ENCODE measurements around the gene AP3D1. TPM values are rescaled to one million over a fixed set of nuclear protein-coding genes. Genes with fewer than 3 reads are reported as not detected.

Gene AP3D1
- total and polyA plus RNA-seq, 12 donors = 63.9 to 168 (median 81.9) TPM

GRCh38 chr19:2051773-2052704 lies 99.3 kb downstream of the AP3D1 start:
- peaks cover 47 to 86% (median 75%) of the 10 kb centered on the region in 9 donors for H3K4me1 ChIP-seq
- no peaks in the 10 kb centered on the region for H3K27me3 ChIP-seq
- WGBS, 2 donors = 43 to 51% methylated on average over 18 of the region's 18 CpGs
- TF ChIP-seq CTCF (IDR thresholded peaks at IDR 0.05) = no peak
- ATAC-seq (peak in 3 of 8 donors; percentile 1 to 11 (median 3)), DNase-seq (peak; percentile 75 to 76)
- peak overlapping the region in 9 of 10 donors; percentile 33 to 100 (median 94) for H3K4me3 ChIP-seq
- H3K36me3 ChIP-seq = peaks cover 0 to 15% (median 0%) of the 10 kb centered on the region in 9 donors
- intact Hi-C loops (cut with DNase I) = loop anchor here in 1 of 10 donors (5.0 kb wide), 1 partner anchor 35 kb away; the partner anchor contains the start of gene BTBD2
- H3K27ac ChIP-seq = peak overlapping the region; percentile 86 to 100 (median 95)
- no peaks in the 10 kb centered on the region for H3K9me3 ChIP-seq

GRCh38 chr19:2050991-2051772 lies 100.2 kb downstream of the AP3D1 start, which contains the start of gene MKNK2:
Gene MKNK2 (minus strand): TSS chr19:2051244. CDS start chr19:2050851, 393 bp downstream.
- Histone ChIP-seq H3K36me3 (peaks cover 0 to 23% (median 3%) of the 10 kb centered on the region in 9 donors), H3K9me3 (no peaks in the 10 kb centered on the region), H3K27ac (peak within 1 kb of the TSS; percentile 90 to 100 (median 96)), H3K4me3 (peak within 1 kb of the TSS; percentile 92 to 100 (median 98)), H3K4me1 (peaks cover 56 to 87% (median 78%) of the 10 kb centered on the region in 9 donors), H3K27me3 (no peaks in the 10 kb centered on the region)
- WGBS, 2 donors = 1 to 3% methylated on average over 71 to 93 of the region's 93 CpGs
- DNase-seq (peak; percentile 91 to 96), ATAC-seq (peak; percentile 62 to 84 (median 78))
- intact Hi-C loops (cut with DNase I) = loop anchor here in 1 of 10 donors (5.0 kb wide), 1 partner anchor 34 kb away; the partner anchor contains the start of gene BTBD2
- TF ChIP-seq CTCF (IDR thresholded peaks at IDR 0.05) = peak; percentile 9 to 79 (median 69)

Other genes with a start within 250 kb of the AP3D1 start
- 1 to 10 TPM in 9 of 10 donors, under 1 TPM in 1; 0.94 to 3.2 (median 1.4) TPM for gene ADAT3, start 246.2 kb downstream of the AP3D1 start, total RNA-seq
- 1 to 10 TPM; 2.0 to 4.3 TPM for gene ADAT3, start 246.2 kb downstream of the AP3D1 start, polyA plus RNA-seq
- 10 to 100 TPM; 11.7 to 24.2 (median 14.4) TPM for gene SCAMP4, start 246.2 kb downstream of the AP3D1 start, total RNA-seq
- 10 to 100 TPM; 17.0 to 22.1 TPM for gene SCAMP4, start 246.2 kb downstream of the AP3D1 start, polyA plus RNA-seq
- 10 to 100 TPM; 17.7 to 32.4 (median 23.7) TPM for gene CSNK1G2, start 210.4 kb downstream of the AP3D1 start, total RNA-seq
- gene CSNK1G2, start 210.4 kb downstream of the AP3D1 start, polyA plus RNA-seq = 10 to 100 TPM; 30.5 to 35.2 TPM
- 10 to 100 TPM; 45.1 to 70.4 (median 56.6) TPM for gene BTBD2, start 135.9 kb downstream of the AP3D1 start, total RNA-seq
- 10 to 100 TPM; 42.8 to 55.2 TPM for gene BTBD2, start 135.9 kb downstream of the AP3D1 start, polyA plus RNA-seq
- 100 to 1,000 TPM; 107 to 260 (median 144) TPM for gene MKNK2, start 100.3 kb downstream of the AP3D1 start, total RNA-seq
- 100 to 1,000 TPM; 144 to 189 TPM for gene MKNK2, start 100.3 kb downstream of the AP3D1 start, polyA plus RNA-seq
- gene MOB3A, start 55.2 kb downstream of the AP3D1 start, total RNA-seq = 10 to 100 TPM; 10.0 to 30.5 (median 16.2) TPM
- gene MOB3A, start 55.2 kb downstream of the AP3D1 start, polyA plus RNA-seq = 10 to 100 TPM in 1 of 2 donors, 1 to 10 TPM in 1; 8.9 to 12.8 TPM
- gene IZUMO4, start 54.7 kb downstream of the AP3D1 start, total RNA-seq = 1 to 10 TPM; 1.2 to 6.5 (median 2.2) TPM
- gene IZUMO4, start 54.7 kb downstream of the AP3D1 start, polyA plus RNA-seq = 10 to 100 TPM in 1 of 2 donors, 1 to 10 TPM in 1; 8.6 to 13.1 TPM
- 10 to 100 TPM in 7 of 10 donors, 1 to 10 TPM in 3; 7.0 to 16.0 (median 12.5) TPM for gene DOT1L, start 12.4 kb upstream of the AP3D1 start, total RNA-seq
- 10 to 100 TPM in 1 of 2 donors, 1 to 10 TPM in 1; 9.2 to 12.1 TPM for gene DOT1L, start 12.4 kb upstream of the AP3D1 start, polyA plus RNA-seq
- gene PLEKHJ1, start 84.8 kb upstream of the AP3D1 start, total RNA-seq = 10 to 100 TPM; 40.0 to 76.5 (median 45.0) TPM
- gene PLEKHJ1, start 84.8 kb upstream of the AP3D1 start, polyA plus RNA-seq = 100 to 1,000 TPM in 1 of 2 donors, 10 to 100 TPM in 1; 83.6 to 103 TPM
- gene SF3A2, start 85.3 kb upstream of the AP3D1 start, total RNA-seq = 10 to 100 TPM; 24.6 to 45.2 (median 30.4) TPM
- gene SF3A2, start 85.3 kb upstream of the AP3D1 start, polyA plus RNA-seq = 10 to 100 TPM; 25.8 to 47.3 TPM
- gene AMH, start 97.8 kb upstream of the AP3D1 start, total RNA-seq = under 1 TPM; 0.15 to 0.70 (median 0.41) TPM
- 1 to 10 TPM in 1 of 2 donors, under 1 TPM in 1; 0.30 to 1.0 TPM for gene AMH, start 97.8 kb upstream of the AP3D1 start, polyA plus RNA-seq
- under 1 TPM in 3 of 10 donors, not detected in 7; 0.31 to 0.72 (median 0.45) TPM for gene JSRP1, start 104.9 kb upstream of the AP3D1 start, total RNA-seq
- under 1 TPM in 1 of 2 donors, not detected in 1; 0.29 TPM for gene JSRP1, start 104.9 kb upstream of the AP3D1 start, polyA plus RNA-seq
- gene PEAK3, start 130.6 kb upstream of the AP3D1 start, total RNA-seq = 1 to 10 TPM in 1 of 10 donors, under 1 TPM in 9; 0.11 to 1.1 (median 0.22) TPM
- under 1 TPM; 0.13 to 0.22 TPM for gene PEAK3, start 130.6 kb upstream of the AP3D1 start, polyA plus RNA-seq
- gene LINGO3, start 156.6 kb upstream of the AP3D1 start, total RNA-seq = not detected
- gene LINGO3, start 156.6 kb upstream of the AP3D1 start, polyA plus RNA-seq = not detected
- gene LSM7, start 177.0 kb upstream of the AP3D1 start, total RNA-seq = 10 to 100 TPM; 29.0 to 48.6 (median 35.2) TPM
- gene LSM7, start 177.0 kb upstream of the AP3D1 start, polyA plus RNA-seq = 100 to 1,000 TPM; 209 to 277 TPM
- 10 to 100 TPM; 18.7 to 34.1 (median 21.2) TPM for gene SPPL2B, start 177.1 kb upstream of the AP3D1 start, total RNA-seq
- 10 to 100 TPM; 17.8 to 69.7 TPM for gene SPPL2B, start 177.1 kb upstream of the AP3D1 start, polyA plus RNA-seq
- gene TMPRSS9, start 208.7 kb upstream of the AP3D1 start, total RNA-seq = not detected
- under 1 TPM in 1 of 2 donors, not detected in 1; 0.01 TPM for gene TMPRSS9, start 208.7 kb upstream of the AP3D1 start, polyA plus RNA-seq

All from heart right ventricle (tissue), 16 donors.